GM03348 (cell line): ENCODE measurements around the gene AFDN.

ENCODE experiments used
- DNase-seq: peaks from one replicate; pipeline ENCODE4 v3.0.0; 2012; ENCODE audit warnings: low spot score

Gene AFDN

DNA sequence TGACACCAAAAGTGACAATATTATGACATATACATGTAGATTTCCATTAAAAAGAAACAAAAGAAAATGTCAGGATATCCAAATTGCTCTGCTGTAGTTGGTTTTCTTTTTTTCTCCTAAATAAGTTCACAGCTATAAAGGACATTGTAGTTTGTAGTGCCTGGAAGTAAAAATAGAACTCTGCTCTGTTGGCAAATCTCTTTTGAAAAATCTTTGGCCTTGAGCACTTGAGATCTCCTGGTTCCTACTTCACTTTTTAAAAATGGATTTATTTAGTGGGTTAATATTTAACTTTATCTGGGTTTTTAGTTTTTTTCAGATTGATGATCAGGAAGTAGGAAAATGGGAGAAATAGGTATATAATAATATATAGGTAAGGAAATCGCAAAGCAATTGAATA is 52.9 kb downstream of the AFDN start:
- no peak for DNase-seq

DNA sequence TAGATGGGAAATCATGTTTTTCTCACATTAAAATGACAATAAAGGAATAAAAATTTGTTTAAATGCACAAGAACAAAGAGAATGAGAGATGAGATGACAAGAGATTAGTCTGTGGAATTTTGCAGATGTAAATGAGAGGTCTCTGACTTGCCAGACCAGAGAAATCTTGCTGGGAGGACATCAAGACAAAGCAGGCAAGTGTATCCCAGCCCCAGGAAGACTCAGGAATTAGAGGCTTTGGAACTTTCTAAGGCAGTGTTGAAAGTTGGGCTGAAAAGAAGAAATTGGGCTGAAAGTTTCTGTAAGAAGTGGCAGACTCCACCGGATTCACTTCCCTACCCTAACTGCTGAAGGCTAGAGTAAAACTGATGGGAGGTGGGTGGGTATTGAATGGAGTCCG is 54.6 kb downstream of the AFDN start:
- no peak for DNase-seq

DNA sequence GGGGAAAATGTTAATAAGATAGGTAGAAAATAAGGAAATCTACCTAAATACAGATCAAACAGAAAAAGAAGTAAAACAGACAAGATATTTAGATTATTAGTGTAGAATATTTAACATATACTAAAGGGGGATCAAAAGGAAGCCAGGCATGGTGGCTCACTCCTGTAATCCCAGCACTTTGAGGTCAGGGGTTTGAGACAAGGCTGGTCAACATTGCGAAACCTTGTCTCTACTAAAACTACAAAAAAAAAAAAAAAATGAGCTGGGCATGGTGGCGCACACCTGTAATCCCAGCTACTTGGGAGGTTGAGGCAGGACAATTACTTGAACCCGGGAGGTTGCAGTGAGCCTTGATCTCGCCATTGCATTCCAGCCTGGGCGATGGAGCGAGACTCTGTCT is 55.5 kb downstream of the AFDN start:
- DNase-seq: no peak

DNA sequence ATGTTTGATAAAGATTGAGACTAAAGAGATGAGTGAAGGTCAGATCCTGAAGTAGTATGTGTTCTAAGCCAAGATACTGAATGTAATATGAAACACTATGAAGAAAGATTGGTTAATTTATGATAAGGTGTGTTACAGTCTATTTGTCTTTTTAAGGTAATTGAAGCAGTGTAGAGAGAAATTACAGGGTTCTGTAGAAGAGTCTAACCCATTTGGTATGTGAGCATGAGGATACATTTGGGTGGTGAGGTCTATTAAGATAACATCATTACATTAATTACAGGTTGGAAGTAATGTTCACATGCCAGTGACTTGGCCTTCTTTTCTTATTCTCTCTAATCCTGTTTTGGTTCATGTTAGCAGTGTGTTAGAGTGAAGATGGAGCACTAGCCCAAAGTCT is 61.4 kb downstream of the AFDN start:
- DNase-seq: no peak

DNA sequence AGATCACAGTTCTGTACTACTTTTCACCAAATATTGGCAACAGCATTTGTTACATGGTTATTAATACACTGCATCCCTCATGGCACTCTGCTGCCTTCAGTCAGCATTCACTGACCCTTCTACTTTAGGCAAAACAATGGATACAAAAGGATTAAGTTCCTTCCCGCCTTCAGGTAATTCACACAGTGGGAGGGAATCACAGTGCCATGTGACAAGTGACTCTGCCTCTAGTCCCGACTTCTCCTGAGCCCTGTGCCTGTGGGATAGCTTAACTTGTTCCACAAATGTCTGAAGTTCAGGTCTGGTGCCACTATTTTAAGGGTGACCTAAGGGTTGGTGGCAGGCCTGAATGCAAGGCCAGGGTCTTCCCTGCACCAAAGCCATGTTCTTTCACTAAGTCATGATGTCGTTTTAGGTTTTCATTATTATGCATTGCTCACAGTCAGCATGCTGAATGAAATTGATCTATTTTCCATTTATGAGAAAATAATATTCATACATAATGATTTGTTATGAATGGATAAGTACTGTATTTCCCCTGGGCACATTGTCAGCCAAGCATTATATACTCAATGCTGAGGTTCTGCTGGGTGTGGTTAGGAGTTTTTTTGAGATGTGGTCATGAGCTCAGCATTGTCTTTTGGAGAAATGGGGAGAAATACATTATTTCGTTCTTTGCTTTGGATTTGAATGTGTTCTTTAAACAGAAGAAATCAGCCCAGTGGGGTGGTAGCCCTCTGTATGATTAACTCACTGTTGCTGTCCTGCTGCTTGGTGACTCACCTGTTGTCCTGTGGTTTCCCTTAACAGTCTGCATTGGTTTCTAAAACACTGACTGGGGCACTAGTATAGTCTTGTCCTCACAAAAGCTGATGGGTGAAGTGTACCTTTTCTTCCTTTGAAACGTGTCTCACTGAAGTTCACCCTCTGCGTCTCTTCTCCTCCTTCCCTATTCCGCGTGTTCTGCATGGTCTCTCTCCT is 66.4 kb downstream of the AFDN start:
- DNase-seq: peak; percentile 9

DNA sequence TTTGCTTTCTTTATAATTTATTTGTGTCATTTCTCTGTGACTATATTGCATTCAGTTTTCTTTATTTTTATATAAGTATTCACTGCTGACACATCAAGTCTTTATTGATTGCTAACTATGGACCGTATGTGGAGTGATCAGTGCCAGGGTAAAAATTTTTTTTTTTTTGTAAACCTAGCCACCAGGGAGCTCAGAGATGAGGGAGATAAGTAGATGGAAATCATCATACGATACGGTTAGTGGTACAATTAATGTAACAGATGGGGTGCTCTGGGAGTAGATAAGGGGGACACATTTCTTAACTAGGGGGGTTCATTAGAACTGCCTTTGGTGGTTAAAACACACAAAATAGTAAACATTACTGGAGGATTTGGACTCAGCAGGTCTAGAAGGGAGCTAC is 68.3 kb downstream of the AFDN start:
- no peak for DNase-seq

DNA sequence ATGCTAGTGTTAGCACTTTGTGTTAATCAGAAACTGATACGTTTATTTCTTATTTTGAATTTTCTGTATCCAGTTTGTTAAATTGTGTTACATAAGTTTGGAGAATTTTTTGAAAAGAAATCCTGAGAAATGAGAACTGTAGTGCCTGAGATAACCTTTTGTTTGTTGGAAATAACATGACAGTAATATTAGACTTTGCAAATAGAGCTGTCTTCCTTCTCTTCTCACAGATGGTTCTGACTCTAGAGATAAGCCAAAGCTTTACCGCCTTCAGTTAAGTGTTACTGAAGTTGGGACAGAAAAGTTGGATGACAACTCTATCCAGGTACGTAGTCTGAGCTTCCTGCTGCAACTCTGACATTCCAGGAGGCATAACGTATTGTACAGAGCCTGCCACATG is 69.9 kb downstream of the AFDN start:
- DNase-seq: no peak

DNA sequence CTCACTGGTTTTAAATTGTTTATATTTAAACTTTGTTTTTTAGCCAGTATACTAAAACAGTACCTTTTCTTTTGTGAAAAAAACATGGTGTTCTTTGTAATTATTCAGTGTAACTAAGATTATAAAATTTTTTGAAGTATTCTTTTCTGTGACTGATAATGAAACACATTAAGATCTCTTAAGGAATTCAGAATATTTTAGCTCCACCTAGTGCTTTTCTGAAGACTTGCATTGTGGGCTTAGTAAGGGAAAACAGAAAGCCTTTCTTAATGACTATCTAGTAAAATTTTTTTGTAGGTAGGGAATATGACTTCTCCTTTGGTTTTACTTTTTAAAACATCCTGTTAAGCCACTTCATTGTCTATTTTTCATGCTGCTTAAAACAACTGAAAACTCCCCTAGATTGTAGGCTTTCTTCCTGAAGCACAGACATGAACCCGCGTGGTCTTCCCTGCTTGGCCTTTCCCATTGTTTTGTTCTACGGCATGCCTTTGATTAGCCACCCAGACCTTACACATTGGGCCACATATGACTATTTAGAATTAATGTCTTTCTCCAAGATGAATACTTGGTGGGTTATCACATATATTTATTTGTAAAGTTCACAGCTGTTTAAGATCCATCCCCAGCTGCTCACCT is 72.1 kb downstream of the AFDN start:
- DNase-seq: peak; percentile 56

DNA sequence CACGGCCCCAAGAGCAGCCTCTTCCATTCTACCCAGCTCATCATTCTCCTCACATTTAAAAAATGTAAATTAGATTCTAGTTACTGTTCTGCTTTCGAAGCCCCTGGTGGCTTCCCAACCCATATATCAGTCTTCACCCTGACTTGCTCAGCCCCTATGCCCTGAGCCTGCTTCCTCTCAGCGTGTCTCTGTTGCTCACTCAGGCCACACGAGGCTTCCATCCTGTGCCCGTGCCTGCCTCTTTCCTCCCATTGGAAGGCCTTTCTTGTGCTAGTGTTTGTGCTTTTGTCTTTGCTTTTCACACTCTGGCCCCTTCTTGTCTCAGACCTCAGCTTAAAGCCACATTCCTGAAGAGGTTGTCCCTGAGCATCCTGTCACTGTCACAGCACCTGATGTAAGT is 78.1 kb downstream of the AFDN start:
- no peak for DNase-seq

DNA sequence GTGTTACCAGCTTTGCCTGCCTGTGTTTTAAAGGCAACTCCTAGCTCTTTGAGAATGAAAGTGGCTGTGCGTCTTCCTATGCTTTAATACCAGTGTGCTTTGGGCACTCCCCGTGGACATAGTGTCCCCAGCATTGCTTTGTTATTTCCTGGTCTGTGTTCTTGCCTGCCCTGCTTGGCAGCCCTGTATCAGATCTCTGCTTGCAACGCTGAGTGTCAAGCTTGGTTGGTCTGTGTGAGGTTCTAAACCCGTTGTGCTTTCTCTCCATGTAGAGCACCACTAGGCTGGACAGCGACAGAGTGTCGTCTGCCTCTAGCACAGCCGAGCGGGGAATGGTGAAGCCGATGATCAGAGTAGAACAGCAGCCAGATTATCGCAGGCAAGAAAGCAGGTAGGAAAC is 80.2 kb downstream of the AFDN start:
- no peak for DNase-seq

DNA sequence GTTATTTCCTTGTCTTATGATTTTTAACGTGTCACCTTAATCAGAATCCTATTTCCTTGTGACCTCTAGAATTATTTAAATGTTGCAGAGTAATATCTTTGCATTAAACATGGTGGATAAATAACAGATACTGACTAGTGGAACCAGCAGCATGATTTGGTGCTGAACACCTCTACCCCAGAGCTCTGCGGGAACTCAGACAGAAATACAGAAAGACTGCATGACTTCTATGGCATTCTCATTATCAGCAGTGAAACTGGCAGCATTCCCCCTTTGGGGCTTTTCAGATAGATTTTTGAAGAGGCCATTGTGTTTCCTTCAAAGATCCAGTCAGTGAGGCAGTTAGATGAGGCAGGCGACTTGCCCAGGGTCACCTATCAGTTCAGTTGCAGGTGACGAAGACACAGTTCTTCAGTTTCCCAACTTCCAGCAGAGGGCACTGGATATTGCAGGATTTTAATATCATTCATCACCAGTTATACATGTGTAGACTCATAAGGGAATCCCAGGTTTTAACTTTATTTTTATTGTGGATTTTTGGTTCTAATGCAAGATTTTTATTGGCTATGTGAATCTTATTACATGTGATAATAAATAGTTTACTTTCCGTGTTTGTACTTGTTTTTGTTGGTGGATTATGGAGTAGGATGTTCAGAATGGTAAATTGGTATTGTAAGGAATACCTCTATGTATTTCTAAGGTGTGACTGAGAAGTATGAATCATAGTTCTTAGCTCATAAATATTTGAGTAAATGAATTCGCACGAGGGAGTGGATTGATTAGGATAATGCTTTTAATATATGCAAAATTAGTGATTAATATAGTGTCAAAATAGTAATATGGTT is 81.3 kb downstream of the AFDN start:
- DNase-seq: peak; percentile 27

DNA sequence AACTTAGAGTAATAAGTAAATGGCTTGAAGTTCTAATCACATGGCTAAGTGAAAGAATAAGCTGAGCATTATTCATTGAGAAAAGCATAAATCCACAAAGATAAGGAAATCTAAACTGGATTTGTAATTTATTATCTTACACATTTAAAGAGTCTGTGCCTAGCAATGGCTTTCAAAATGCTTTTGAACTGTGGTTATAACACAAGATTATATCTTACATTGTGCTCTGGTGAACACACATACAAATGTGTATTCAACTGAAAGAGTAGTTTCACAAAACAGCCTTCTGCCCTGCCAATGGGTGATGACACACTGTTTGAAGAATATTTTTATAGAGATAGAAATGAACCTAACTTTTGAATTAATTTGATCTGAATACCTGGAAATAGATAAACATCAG is 83.3 kb downstream of the AFDN start:
- DNase-seq: no peak

DNA sequence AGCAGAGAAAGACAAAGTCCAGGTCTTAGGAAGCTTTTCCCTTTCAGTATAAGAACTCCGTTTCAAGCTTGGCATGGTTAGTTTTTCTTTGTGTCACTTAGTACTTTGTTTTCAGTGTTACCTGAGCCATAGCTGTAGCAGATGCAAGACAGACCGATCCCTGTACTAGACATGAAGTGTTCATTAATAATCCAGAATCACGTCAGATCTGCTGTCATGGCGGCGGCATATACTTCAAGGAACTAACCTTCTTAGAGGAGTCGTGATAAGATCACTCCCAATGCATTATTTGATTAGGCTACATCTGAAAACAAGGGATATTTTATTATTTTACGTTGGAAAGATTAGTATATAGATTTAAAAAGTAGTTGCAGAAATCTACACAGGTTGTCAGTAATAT is 83.9 kb downstream of the AFDN start:
- no peak for DNase-seq

DNA sequence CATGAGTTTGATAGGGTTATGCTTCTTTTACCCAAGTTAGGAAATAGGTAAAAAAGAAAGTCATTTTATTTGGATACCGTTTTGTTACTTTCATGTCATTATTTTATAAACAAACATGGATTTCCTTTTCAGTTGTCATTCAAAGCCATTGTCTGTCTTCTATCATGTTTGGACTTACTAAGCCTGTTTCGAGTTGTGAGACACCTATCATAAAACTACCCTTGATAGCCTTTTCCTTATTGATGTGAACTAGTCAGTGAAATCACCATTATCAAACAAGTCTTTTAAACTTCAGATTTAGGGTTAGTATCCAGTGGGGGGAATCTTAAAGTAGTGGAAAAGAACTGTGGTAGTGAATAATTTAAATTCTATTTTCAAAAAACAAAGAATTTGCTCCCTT is 85.8 kb downstream of the AFDN start:
- DNase-seq: no peak

DNA sequence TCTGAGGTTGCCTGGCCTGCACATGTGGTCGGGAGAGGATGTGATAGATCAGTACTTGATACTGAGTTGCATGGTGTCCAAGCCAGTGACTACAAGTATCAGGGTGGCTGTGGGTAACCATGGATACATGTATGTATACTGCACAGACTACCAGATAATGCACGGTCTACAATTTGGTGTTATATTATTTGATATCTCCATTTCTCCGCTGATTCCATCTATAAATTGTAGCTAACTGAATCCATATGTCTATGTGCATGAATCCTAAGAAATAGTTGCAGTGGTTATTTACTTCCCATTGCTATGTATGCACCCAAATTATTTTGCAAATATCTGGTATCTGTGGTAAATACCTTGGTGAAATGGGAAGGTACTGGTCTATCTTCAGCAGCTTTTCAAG is 87.0 kb downstream of the AFDN start:
- no peak for DNase-seq

DNA sequence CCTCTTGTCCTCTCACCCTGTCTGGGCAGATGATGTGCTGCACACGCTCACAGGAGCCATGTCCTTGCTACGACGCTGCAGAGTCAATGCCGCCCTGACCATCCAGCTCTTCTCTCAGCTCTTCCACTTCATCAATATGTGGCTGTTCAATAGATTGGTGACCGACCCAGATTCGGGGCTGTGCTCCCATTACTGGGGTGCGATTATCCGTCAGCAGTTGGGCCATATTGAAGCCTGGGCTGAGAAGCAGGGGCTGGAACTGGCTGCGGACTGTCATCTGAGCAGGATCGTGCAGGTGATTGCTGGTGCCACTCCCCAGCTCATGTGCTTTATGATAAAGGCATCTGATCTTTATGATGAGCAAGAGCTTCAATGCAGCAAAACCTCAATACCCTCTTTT is 88.4 kb downstream of the AFDN start:
- no peak for DNase-seq

DNA sequence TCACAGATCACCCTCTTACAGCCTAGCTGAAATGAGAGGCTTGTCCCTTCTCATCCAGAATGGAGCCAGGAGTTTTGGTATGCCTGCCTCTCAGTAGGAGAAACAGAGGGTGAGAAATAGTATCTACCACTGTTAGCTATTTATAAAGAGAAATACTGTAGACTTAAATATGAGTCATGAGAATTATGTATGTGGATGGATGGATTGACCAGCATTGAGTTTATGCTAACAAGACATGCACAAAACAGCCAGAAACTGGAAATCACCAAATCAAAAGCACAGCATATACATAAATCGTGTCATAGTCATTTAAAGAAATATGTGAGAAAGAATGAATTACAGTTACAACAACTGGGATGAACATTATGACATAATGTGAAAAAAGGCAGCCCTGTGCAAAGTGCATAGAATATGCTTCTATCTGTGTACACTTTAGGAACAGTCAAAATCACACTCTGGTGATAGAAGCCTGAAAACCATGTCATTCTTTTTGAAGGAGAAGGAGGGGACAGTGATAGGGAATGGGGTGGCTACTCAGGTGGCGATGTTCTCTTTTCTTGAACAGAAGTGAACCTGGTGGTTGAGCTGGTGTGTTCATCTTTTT is 90.9 kb downstream of the AFDN start:
- DNase-seq: no peak

DNA sequence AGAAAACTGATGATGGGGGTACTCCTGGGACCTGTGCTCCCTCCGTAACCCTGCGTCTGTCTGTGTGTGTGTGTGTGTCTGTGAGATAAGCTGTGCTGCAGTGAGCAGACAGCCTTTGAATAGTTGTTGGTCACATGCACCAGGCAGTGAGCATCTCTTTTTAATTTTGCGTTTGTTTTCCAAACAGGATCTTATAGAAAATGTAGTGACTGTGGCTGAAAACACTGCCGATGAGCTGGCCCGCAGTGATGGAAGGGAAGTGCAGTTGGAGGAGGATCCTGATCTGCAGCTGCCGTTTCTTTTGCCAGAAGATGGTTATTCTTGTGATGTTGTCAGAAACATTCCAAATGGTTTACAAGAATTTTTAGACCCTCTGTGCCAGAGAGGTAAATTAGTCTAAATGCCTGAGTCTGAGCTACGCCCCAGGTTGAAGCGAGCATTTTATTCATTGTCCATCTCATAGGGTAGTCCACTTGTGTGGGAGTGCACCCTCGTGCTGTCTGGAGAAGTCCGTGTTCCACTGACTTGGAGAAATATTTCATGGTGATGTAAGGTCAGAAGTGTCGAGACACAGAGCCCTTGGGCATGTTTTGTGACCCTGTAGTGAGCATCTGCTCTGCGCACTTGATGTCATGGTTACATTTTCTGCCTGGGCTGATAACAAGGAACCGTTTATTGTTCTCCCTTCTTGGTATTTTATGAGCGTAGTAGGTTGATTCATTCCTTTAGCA is 92.0 kb downstream of the AFDN start:
- DNase-seq: no peak

DNA sequence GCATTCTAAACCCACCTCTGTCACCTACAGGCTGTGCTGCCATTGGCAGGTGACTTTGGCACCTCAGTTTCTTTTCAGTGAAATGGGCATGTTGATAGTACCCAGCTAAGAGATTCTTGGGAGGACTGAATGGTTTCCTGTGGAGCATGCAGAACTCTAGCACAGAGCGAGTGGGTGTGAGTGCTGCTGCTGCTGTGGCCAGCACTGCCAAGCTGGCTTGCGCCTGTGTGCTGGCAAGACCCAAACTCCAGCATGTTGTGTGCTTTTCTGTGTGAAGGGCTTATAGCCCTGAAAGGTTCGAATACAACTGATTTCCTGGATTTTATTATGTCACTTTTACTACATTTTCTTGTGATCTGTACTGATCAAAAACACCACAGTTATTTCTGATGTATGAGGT is 92.6 kb downstream of the AFDN start:
- no peak for DNase-seq

DNA sequence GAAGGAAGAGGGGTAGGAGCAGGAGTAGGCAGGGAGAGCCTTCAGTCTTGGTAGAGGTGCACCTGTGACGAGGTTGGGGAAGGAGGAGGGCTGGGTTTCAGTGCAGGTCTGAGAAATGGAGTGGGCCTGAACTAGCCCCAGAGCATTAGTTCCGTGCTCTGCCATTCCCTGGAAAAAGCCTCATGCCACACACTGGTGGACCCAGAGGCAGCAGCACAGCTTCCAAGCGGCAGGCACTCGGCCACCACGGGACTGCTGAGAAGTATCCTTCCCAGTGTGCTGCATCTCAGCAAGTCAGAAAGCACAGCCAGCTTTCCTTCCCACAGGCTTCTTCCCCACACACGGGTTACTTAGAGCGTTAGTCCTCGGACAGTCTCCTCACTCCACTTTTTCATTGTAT is 93.5 kb downstream of the AFDN start:
- DNase-seq: no peak

DNA sequence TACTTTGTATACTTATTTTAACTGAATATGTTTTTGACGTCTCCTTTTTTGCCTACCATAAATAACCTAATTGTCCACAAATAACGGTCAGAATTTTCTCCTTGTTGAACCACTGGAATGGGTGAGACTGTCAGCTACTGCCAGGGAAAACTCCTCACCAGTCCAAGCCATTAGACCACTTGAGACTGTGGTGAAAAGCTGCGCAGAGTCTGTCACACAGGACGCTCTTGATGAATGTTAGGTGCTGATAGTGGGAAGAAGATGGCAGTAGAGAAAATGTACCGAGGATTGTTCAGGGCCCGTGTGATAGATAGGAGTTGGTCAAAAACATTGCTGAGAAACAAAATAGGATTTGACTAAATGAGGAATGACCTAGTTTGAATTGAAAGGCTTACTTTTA is 95.1 kb downstream of the AFDN start:
- DNase-seq: no peak

DNA sequence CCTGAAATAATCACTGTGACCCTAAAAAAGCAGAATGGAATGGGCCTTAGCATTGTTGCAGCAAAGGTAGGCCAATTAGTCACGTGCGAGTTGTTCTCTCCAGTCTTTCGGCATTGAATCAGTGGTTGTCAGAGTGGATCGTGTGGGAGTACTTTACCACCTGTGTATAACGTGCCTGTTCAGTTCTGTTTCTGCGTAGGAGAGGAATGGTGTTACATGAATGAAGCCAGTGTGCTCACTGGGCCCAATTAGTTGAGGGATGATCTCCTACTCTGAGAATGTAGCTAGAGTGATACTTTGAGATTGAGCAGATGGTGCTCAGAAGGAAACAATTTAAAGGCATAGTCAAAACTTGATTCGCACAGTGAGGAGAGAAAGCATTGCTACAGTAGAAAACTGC is 98.3 kb downstream of the AFDN start:
- DNase-seq: no peak
